NT2/D1 (cell line): ENCODE data around the gene RIN3.

ENCODE experiments used
- DNase-seq: peaks from one replicate; pipeline ENCODE4 v3.0.0-alpha.2; 2011; ENCODE audit warnings: low read depth, low spot score
- H3K27me3 ChIP-seq: 2 replicates; pipeline ENCODE4 v1.6.0; 2011; ENCODE audit warnings: mild to moderate bottlenecking; ENCODE audit not compliant: insufficient read length, insufficient read depth
- H3K36me3 ChIP-seq: 2 replicates; pipeline ENCODE4 v1.6.1; 2011; ENCODE audit warnings: mild to moderate bottlenecking, low read length, mixed read lengths; ENCODE audit not compliant: insufficient read depth, insufficient read length
- H3K4me1 ChIP-seq: 2 replicates; pipeline ENCODE4 v1.5.1; 2011; ENCODE audit not compliant: insufficient read depth, insufficient read length
- H3K4me3 ChIP-seq: 2 replicates; pipeline ENCODE4 v1.5.1; 2011; ENCODE audit warnings: low read depth; ENCODE audit not compliant: insufficient read length
- H3K9ac ChIP-seq: 2 replicates; pipeline ENCODE4 v1.6.0; 2011; ENCODE audit warnings: low read depth; ENCODE audit not compliant: insufficient read length
- H3K9me3 ChIP-seq: 2 replicates; pipeline ENCODE4 v1.5.1; 2011; ENCODE audit warnings: mild to moderate bottlenecking, low read length; ENCODE audit not compliant: insufficient read depth
- SUZ12 ChIP-seq: IDR thresholded peaks from 2 replicates; pipeline ENCODE4 v1.6.1; 2011; ENCODE audit not compliant: insufficient read length, insufficient read depth; ENCODE audit errors: extremely low read depth
- YY1 ChIP-seq: IDR thresholded peaks from 2 replicates; pipeline ENCODE4 v1.6.1; 2011; ENCODE audit not compliant: insufficient read length, insufficient read depth
- ZNF274 ChIP-seq: IDR thresholded peaks from 2 replicates; pipeline ENCODE4 v1.6.1; 2011; ENCODE audit warnings: mild to moderate bottlenecking, low read depth, low read length

RIN3 gene

GRCh38 chr14:92495027-92495426, 18.6 kb upstream of the RIN3 start:
- Histone ChIP-seq H3K9ac (no peak overlapping the region), H3K4me1 (peaks cover 6% of the 10 kb centered on the region), H3K36me3 (no peaks in the 10 kb centered on the region), H3K9me3 (no peaks in the 10 kb centered on the region), H3K4me3 (no peak overlapping the region), H3K27me3 (no peaks in the 10 kb centered on the region)
- DNase-seq = no peak
- no peak for TF ChIP-seq YY1
- no peak for TF ChIP-seq SUZ12
- no peak for TF ChIP-seq ZNF274

GRCh38 chr14:92496191-92496857, 17.3 kb upstream of the RIN3 start:
- no peaks in the 10 kb centered on the region for H3K36me3 ChIP-seq
- H3K9me3 ChIP-seq = no peaks in the 10 kb centered on the region
- no peak overlapping the region for H3K4me3 ChIP-seq
- peaks cover 6% of the 10 kb centered on the region for H3K4me1 ChIP-seq
- no peak for TF ChIP-seq ZNF274
- DNase-seq = no peak
- no peak overlapping the region for H3K9ac ChIP-seq
- no peaks in the 10 kb centered on the region for H3K27me3 ChIP-seq

GRCh38 chr14:92497391-92497790, 16.2 kb upstream of the RIN3 start:
- Histone ChIP-seq H3K27me3 (no peaks in the 10 kb centered on the region), H3K4me1 (peaks cover 6% of the 10 kb centered on the region), H3K36me3 (no peaks in the 10 kb centered on the region), H3K9me3 (no peaks in the 10 kb centered on the region), H3K4me3 (no peak overlapping the region), H3K9ac (no peak overlapping the region)
- TF ChIP-seq SUZ12 (no peak), ZNF274 (no peak), YY1 (no peak)
- no peak for DNase-seq

GRCh38 chr14:92499234-92499633, 14.3 kb upstream of the RIN3 start:
- Histone ChIP-seq H3K36me3 (no peaks in the 10 kb centered on the region), H3K9me3 (no peaks in the 10 kb centered on the region), H3K9ac (no peak overlapping the region), H3K4me1 (peaks cover 6% of the 10 kb centered on the region), H3K27me3 (no peaks in the 10 kb centered on the region), H3K4me3 (no peak overlapping the region)
- TF ChIP-seq SUZ12 (no peak), YY1 (no peak), ZNF274 (no peak)
- DNase-seq = no peak

GRCh38 chr14:92500491-92500941, 13.1 kb upstream of the RIN3 start:
- Histone ChIP-seq H3K27me3 (no peaks in the 10 kb centered on the region), H3K9ac (no peak overlapping the region), H3K36me3 (no peaks in the 10 kb centered on the region), H3K9me3 (no peaks in the 10 kb centered on the region), H3K4me1 (peaks cover 6% of the 10 kb centered on the region), H3K4me3 (no peak overlapping the region)
- TF ChIP-seq ZNF274 = no peak
- DNase-seq = no peak

GRCh38 chr14:92501891-92502351, 11.7 kb upstream of the RIN3 start:
- H3K4me1 ChIP-seq = peaks cover 6% of the 10 kb centered on the region
- H3K4me3 ChIP-seq = no peak overlapping the region
- no peak overlapping the region for H3K9ac ChIP-seq

GRCh38 chr14:92502541-92503286, 10.9 kb upstream of the RIN3 start:
- Histone ChIP-seq H3K9ac (no peak overlapping the region), H3K27me3 (no peaks in the 10 kb centered on the region), H3K9me3 (no peaks in the 10 kb centered on the region), H3K4me1 (peaks cover 6% of the 10 kb centered on the region), H3K36me3 (no peaks in the 10 kb centered on the region), H3K4me3 (no peak overlapping the region)
- TF ChIP-seq YY1 (no peak), SUZ12 (no peak), ZNF274 (no peak)
- DNase-seq = no peak

More at GRCh38 chr14:92501891-92502351, 11.7 kb upstream of the RIN3 start:
- no peak for DNase-seq
- H3K36me3 ChIP-seq = no peaks in the 10 kb centered on the region
- H3K9me3 ChIP-seq = no peaks in the 10 kb centered on the region
- no peaks in the 10 kb centered on the region for H3K27me3 ChIP-seq
- TF ChIP-seq YY1 = no peak
- TF ChIP-seq ZNF274 = no peak
- no peak for TF ChIP-seq SUZ12
